Stimulated activated CD4-positive, alpha-beta T cell treated with anti-CD3 and anti-CD28 coated beads, Interleukin-4, amount 100 ng/mL, for 48 hours (primary cell): Measurements from ENCODE around the gene ADGRG1.
"Not testable (repeated sequence)": the region's sequence is repeated elsewhere in the genome, so short reads cannot be mapped to it uniquely, and the experiment has no call there.

Experiments
- DNase-seq, 2 donors: peaks; one replicate each; pipeline ENCODE4 v3.0.0-alpha.2; 2020; ENCODE audit warnings: low read depth in 2 of 2

The ADGRG1 gene

DNA sequence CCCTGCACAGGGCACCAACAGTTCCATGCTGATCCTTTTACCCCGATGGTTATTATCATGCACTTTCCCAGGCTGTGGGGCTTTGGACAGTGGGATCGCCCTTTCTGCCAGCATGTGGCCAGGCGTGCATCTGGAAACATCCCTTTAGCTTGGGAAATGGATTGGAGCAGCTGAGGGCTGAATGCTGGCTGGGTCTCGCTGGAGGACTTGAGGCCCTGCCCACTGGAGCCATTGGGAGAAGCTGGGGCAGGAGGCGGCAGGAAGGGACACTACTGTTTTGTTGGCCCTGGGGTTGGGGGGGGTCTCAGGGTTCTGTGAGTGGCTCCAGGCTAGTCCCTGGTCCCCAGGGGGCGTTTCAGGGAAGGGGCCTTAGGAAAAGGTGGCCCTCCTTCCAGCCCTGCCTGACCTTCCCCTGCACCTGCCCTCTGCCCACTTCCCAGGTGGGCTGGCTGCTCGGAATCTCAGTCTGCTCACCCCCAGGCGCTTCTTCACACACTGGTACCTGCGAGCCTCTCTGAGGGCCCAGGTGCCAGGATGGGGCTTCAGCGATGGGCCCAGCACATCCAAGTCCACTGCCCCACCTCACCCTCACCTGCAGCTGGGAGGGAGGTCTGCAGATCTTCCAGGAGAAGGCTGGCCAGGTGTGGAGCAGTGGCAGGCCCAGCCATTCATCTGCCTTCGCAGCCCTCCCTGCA is 38.1 kb downstream of the ADGRG1 start:
- DNase-seq, result no peak

GRCh38 chr16:57667048-57667525 is 38.7 kb downstream of the ADGRG1 start:
- DNase-seq, result no peak

DNA sequence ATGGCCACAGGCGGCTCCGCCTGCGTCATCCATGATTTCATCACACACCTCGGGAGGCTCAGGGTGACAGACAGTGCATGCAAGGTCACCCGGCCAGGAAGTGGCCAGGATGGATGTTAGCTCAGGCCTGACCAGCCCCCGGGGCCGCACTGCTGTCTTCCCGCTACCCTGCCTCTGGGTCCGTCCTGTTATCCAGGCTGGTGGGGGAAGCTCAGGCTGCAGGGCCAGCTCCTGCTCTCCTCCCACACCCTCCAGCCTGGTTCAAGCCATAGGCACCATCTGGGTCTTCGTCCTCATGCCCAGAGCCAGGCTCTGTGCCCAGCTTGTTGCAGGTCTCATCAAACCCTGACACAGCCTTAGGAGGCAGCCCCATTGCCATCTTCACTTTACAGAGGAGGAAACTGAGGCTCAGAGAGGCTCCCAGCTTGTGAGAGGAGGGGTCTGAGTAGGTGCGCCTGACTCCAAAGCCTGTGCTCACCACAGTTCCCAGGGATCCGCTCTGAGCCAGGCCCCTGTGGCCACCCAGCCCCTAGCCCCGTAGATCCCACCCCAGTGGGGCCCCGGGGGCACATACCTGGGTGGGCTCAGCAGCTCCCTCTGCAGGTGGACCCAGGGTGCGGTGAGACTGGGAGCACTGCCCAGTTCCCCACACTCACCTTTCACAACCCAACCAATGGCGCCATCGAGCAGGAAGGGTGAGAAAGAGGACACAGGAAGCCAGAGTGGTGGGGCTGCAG is 39.3 kb downstream of the ADGRG1 start:
- DNase-seq, result no peak

DNA sequence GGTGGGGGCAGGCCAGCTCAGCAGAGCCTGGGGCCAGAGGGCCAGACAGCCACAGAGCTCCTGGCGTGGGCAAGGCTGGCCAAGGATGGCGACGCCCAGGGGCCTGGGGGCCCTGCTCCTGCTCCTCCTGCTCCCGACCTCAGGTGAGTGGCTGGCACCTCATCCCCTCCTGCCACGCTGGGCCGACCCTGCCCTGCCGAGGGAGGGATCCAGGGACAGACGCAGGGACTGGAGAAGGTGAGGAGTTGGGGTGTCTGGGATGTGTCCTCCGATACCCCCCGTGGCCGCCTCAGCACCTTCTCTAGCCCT is 39.8 kb downstream of the ADGRG1 start, which contains the start of gene ADGRG3:
ADGRG3 (plus strand) TSS at position 44 of the 309 bp plus-strand sequence; CDS start at position 86, 42 bp downstream.
- no peak for DNase-seq

DNA sequence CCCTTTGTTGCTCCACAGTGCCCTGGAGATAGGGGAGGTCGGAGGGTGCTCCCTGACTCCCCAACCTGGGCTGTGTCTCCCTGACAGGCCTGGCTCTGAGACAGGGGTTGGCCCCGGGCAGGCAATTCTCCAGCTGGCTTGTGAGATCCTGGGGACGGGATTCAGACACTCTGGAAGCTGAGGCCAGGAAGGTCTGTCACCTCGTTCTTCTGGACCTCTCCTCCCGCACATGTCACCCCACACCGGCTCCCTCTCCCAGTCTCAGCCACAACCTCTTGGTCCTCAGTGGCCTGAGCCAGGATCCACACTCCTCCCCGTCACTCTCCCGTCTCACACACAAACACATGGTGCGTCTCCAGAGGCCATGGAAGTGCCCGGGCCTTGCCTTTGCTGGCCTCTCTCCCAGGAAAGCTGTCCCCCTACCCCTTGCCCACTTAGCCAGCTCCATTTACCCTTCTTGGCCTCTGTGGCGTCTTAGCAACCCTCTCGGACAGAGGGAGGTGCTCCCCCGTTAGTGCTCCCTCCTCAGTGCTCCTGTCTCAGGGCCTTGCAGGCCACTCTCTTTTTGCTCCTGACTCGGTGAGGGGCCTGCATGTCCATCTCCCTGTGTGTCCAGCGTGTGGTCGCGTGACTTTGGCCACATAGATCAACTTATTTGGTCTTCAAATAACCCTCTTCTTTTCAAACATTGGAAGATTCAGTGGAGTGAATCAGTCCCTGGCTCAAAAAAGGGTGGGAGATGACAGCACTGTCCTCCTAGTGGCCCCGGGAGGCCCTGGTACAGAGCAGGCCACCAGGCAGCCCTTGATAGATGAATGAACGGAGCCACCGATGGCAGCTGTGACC is 40.4 kb downstream of the ADGRG1 start:
- no peak for DNase-seq

- DNase-seq, result no peak
Measured at GRCh38 chr16:57669476-57670162, 41.2 kb downstream of the ADGRG1 start.

DNA sequence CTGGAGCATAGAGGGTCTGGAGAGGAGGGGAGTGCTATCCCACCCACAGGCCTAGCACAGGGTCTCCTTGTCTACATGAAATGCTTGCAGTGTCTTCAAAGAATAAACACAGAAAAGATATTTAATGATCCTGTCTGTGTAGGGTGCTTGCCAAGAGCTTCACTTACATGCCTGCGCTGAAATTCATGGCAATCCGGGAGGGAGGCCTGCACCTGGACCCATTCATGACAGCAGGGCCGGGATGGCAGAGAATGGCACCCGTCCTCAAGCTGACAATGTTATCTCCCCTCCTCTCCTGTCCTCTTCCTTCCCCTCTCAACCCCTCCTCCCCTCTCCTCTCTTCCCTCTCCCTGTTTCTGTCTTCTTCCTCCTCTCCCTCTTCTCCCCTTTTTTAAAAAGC is 41.8 kb downstream of the ADGRG1 start:
- no peak for DNase-seq

- DNase-seq, result not testable (repeated sequence)
Measured at GRCh38 chr16:57671451-57671850, 43.0 kb downstream of the ADGRG1 start.

DNA sequence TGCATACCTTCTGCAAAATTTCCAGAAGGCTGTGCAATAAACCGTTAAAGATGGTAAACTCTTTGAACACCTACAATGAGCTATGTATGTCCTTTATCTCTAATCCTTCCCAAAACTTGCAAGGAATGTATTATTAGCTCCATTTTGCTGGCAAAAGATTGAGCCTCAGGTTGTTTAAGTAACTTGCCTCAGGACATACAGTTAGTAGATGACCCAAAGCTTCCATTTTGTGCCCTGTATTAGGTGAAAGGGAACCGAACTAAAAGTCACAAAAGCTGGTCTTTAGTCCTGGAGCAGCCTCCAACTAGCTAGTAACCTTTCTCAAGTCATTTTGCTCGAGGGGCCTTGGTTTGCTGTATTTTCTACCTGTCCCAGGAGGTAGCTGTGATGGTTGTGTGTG is 44.0 kb downstream of the ADGRG1 start:
- DNase-seq, result no peak

GRCh38 chr16:57672824-57673223 is 44.4 kb downstream of the ADGRG1 start:
- DNase-seq, result no peak

- DNase-seq, result no peak
Measured at GRCh38 chr16:57675741-57676551, 47.5 kb downstream of the ADGRG1 start.

DNA sequence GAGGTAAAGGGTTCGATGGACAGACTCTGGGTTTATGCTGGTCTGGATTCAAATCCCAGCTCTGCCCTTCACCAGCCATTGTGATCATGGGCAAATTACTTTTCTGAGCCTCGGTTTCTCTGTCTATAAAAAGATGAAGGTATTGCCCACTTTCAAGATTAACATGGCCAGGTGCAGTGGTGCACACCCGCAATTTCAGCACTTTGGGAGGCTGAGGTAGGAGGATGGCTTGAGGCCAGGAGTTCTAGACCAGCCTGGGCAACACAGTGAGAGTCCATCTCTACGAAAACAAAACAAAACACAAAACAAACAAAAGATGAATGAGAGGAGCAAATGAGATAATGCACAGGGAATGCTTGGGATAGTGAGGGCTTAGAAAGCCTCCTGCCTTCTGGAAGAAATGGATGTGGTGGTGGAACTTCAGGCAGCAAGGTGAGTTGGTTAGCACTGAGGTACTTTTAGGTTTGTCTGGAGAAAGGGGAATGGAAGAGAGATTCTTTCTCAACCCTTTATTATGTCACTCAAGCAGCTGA is 48.2 kb downstream of the ADGRG1 start:
- no peak for DNase-seq

GRCh38 chr16:57677622-57678369 is 49.4 kb downstream of the ADGRG1 start:
- no peak for DNase-seq

DNA sequence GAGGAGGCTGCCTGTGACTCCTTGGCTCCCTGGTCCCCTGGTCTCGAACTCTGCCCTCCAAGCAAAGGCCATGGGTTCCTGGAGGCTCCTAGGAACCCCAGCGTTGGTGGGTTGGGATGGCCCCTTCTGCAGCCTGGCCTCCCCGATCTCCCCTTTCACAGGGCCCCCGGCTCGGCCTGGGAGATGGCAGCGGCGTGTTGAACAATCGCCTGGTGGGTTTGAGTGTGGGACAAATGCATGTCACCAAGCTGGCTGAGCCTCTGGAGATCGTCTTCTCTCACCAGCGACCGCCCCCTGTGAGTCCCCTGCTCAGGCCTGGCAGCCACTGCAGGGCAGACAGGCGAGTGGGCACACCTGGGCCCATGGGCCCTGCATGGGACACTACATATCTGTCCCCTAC is 50.6 kb downstream of the ADGRG1 start:
- no peak for DNase-seq

GRCh38 chr16:57679767-57680482 is 51.5 kb downstream of the ADGRG1 start:
- no peak for DNase-seq

- DNase-seq, result no peak
Measured at GRCh38 chr16:57680842-57681375, 52.5 kb downstream of the ADGRG1 start.

DNA sequence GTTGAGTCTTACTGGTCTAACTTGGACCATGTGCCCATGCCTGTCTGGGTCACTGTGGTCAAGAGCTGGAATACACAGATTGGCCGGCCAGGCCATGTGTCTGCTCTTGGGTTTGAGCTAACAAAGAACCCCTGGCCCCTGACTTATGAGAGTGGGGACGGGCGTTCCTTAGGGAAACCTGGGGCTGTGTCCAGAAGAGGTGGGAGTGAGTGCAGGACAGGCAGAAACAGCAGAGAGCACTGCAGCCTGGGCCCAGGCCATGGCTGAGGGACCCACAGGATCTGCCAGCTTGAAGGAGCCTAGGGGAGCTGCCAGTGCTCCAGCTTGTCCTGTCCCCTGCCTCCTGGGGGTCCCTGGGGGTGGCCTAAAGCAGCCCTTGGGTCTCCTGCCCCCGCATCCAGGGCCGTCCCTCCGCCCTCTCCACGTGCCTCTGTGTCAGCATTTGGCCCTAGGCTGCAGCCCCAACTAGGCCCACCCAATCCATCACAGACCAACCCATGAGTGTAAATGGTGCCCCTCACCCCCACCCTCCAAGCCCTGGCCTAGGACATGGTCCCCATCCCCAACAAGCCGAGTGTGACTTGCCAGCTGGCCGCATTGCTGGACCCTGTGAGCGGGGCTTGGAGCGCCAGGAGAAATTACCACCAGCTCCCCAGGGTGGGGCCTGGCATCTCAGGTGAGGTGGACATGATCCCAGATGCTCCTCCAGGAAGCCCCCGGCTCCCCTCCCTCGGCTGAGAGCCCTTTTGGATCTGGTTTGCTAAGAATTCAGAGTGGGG is 53.7 kb downstream of the ADGRG1 start:
- no peak for DNase-seq
